ENCODE data around the gene FSTL5. TPM values are rescaled to one million over a fixed set of nuclear protein-coding genes. Genes with fewer than 3 reads are reported as not detected.

FSTL5 gene
- polyA plus RNA-seq, 4 donors = 2.9 to 3.8 (median 3.2) TPM

- no peak for DNase-seq (ENCODE audit: low read depth in 4 of 4, low spot score in 3 of 4)
Measured at GRCh38 chr4:161881370-161881769, 282.4 kb downstream of the FSTL5 start.

- DNase-seq (ENCODE audit: low read depth in 4 of 4, low spot score in 3 of 4) = no peak
Measured at GRCh38 chr4:161869511-161869910, 294.3 kb downstream of the FSTL5 start.

GRCh38 chr4:161856711-161857326, 307.0 kb downstream of the FSTL5 start:
- DNase-seq (ENCODE audit: low read depth in 4 of 4, low spot score in 3 of 4) = no peak

- no peak for DNase-seq (ENCODE audit: low read depth in 4 of 4, low spot score in 3 of 4)
Measured at GRCh38 chr4:161850631-161851030, 313.2 kb downstream of the FSTL5 start.

- no peak for DNase-seq (ENCODE audit: low read depth in 4 of 4, low spot score in 3 of 4)
Measured at GRCh38 chr4:161841759-161842158, 322.0 kb downstream of the FSTL5 start.

GRCh38 chr4:161829591-161829990, 334.2 kb downstream of the FSTL5 start:
- DNase-seq (ENCODE audit: low read depth in 4 of 4, low spot score in 3 of 4) = no peak

- no peak for DNase-seq (ENCODE audit: low read depth in 4 of 4, low spot score in 3 of 4)
Measured at GRCh38 chr4:161828061-161828460, 335.7 kb downstream of the FSTL5 start.

GRCh38 chr4:161827013-161827412, 336.8 kb downstream of the FSTL5 start:
- no peak for DNase-seq (ENCODE audit: low read depth in 4 of 4, low spot score in 3 of 4)

GRCh38 chr4:161823450-161823849, 340.4 kb downstream of the FSTL5 start:
- no peak for DNase-seq (ENCODE audit: low read depth in 4 of 4, low spot score in 3 of 4)

- DNase-seq (ENCODE audit: low read depth in 4 of 4, low spot score in 3 of 4) = no peak
Measured at GRCh38 chr4:161822174-161822573, 341.6 kb downstream of the FSTL5 start.

- DNase-seq (ENCODE audit: low read depth in 4 of 4, low spot score in 3 of 4) = no peak
Measured at GRCh38 chr4:161817914-161818313, 345.9 kb downstream of the FSTL5 start.

- DNase-seq (ENCODE audit: low read depth in 4 of 4, low spot score in 3 of 4) = no peak
Measured at GRCh38 chr4:161816958-161817357, 346.8 kb downstream of the FSTL5 start.

GRCh38 chr4:161815841-161816240, 348.0 kb downstream of the FSTL5 start:
- no peak for DNase-seq (ENCODE audit: low read depth in 4 of 4, low spot score in 3 of 4)

GRCh38 chr4:161813889-161814288, 349.9 kb downstream of the FSTL5 start:
- no peak for DNase-seq (ENCODE audit: low read depth in 4 of 4, low spot score in 3 of 4)

- no peak for DNase-seq (ENCODE audit: low read depth in 4 of 4, low spot score in 3 of 4)
Measured at GRCh38 chr4:161813389-161813788, 350.4 kb downstream of the FSTL5 start.

GRCh38 chr4:161803171-161803570, 360.6 kb downstream of the FSTL5 start:
- DNase-seq (ENCODE audit: low read depth in 4 of 4, low spot score in 3 of 4) = no peak

GRCh38 chr4:161799710-161800109, 364.1 kb downstream of the FSTL5 start:
- no peak for DNase-seq (ENCODE audit: low read depth in 4 of 4, low spot score in 3 of 4)

- DNase-seq (ENCODE audit: low read depth in 4 of 4, low spot score in 3 of 4) = no peak
Measured at GRCh38 chr4:161792991-161793390, 370.8 kb downstream of the FSTL5 start.

GRCh38 chr4:161791796-161792556, 371.8 kb downstream of the FSTL5 start:
- DNase-seq (ENCODE audit: low read depth in 4 of 4, low spot score in 3 of 4) = no peak

GRCh38 chr4:161767116-161767515, 396.7 kb downstream of the FSTL5 start:
- DNase-seq (ENCODE audit: low read depth in 4 of 4, low spot score in 3 of 4) = no peak

GRCh38 chr4:161762796-161763195, 401.0 kb downstream of the FSTL5 start:
- no peak for DNase-seq (ENCODE audit: low read depth in 4 of 4, low spot score in 3 of 4)

- DNase-seq (ENCODE audit: low read depth in 4 of 4, low spot score in 3 of 4) = no peak
Measured at GRCh38 chr4:161760008-161760407, 403.8 kb downstream of the FSTL5 start.
